HepG2 (cell line): Measurements from ENCODE around the gene MYO5B. TPM values are rescaled to one million over a fixed set of nuclear protein-coding genes. Genes with fewer than 3 reads are reported as not detected.
A peak's percentile ranks its signal among the peaks of the same experiment; 100 is the strongest.

ENCODE experiments used
- BCL3 ChIP-seq: sonication (generic); formaldehyde crosslinking; IDR thresholded peaks from 2 replicates; pipeline ENCODE4 v1.5.1; 2020; ENCODE audit warnings: mild to moderate bottlenecking, missing genetic modification reagents, moderate library complexity
- BORCS8-MEF2B ChIP-seq: sonication (generic); formaldehyde crosslinking; IDR thresholded peaks from 2 replicates; pipeline ENCODE4 v1.8.0; 2022; ENCODE audit warnings: mild to moderate bottlenecking, missing genetic modification reagents
- CREB1 ChIP-seq, 2 experiments: fragments of 450-650 bp in 1 of 2; IDR thresholded peaks; 2 replicates each; pipeline ENCODE4 v1.6.1; 2016 to 2017; ENCODE audit warnings: control low read depth in 1 of 2, mild to moderate bottlenecking in 1 of 2, missing compliant biosample characterization in 1 of 2, missing genetic modification characterization in 1 of 2
- CREBL2 ChIP-seq: sonication (generic); formaldehyde crosslinking; IDR thresholded peaks from 2 replicates; pipeline ENCODE4 v1.8.1; 2023; ENCODE audit warnings: missing genetic modification reagents, mild to moderate bottlenecking, borderline replicate concordance
- E2F1 ChIP-seq: sonication (generic); formaldehyde crosslinking; IDR thresholded peaks from 2 replicates; pipeline ENCODE4 v1.5.0; 2020; ENCODE audit warnings: missing genetic modification reagents
- E2F2 ChIP-seq: sonication (generic); formaldehyde crosslinking; IDR thresholded peaks from 2 replicates; pipeline ENCODE4 v1.4.0; 2020; ENCODE audit warnings: missing genetic modification reagents, borderline replicate concordance
- EED ChIP-seq: sonication (generic); formaldehyde crosslinking; IDR thresholded peaks from 2 replicates; pipeline ENCODE4 v1.5.0; 2020; ENCODE audit warnings: mild to moderate bottlenecking, missing genetic modification reagents
- HOXA5 ChIP-seq: sonication (generic); formaldehyde crosslinking; IDR thresholded peaks from 2 replicates; pipeline ENCODE4 v1.4.0; 2020; ENCODE audit warnings: missing genetic modification reagents
- NCOA2 ChIP-seq: sonication (generic); formaldehyde crosslinking; IDR thresholded peaks from 2 replicates; pipeline ENCODE4 v1.8.0; 2022; ENCODE audit warnings: inconsistent platforms
- NFYC ChIP-seq: IDR thresholded peaks from 2 replicates; pipeline ENCODE4 v1.6.1; 2016; ENCODE audit warnings: missing genetic modification reagents, missing compliant biosample characterization
- POLR2AphosphoS2 ChIP-seq: IDR thresholded peaks from 2 replicates; pipeline ENCODE4 v1.6.1; 2011; ENCODE audit warnings: low read depth, low read length, improper control_type of control experiment
- SIN3B ChIP-seq: fragments of 150-350 bp; IDR thresholded peaks from 2 replicates; pipeline ENCODE4 v1.6.1; 2014; ENCODE audit warnings: low read length
- TEAD2 ChIP-seq: sonication (generic); formaldehyde crosslinking; IDR thresholded peaks from 2 replicates; pipeline ENCODE4 v1.9.0; 2021; ENCODE audit warnings: missing genetic modification reagents
- TRAFD1 ChIP-seq: sonication (generic); formaldehyde crosslinking; IDR thresholded peaks from 2 replicates; pipeline ENCODE4 v1.5.1; 2020; ENCODE audit warnings: missing genetic modification reagents, mild to moderate bottlenecking, borderline replicate concordance
- ZKSCAN1 ChIP-seq: fragments of 150-350 bp; IDR thresholded peaks from 2 replicates; pipeline ENCODE4 v1.6.1; 2014; ENCODE audit warnings: low read length
- ZNF383 ChIP-seq: sonication (generic); formaldehyde crosslinking; IDR thresholded peaks from 2 replicates; pipeline ENCODE4 v1.4.0; 2020; ENCODE audit warnings: missing genetic modification reagents, mild to moderate bottlenecking, borderline replicate concordance
- ZNF414 ChIP-seq: sonication (generic); formaldehyde crosslinking; IDR thresholded peaks from 2 replicates; pipeline ENCODE4 v1.5.0; 2020; ENCODE audit warnings: missing genetic modification reagents
- ZNF496 ChIP-seq: sonication (generic); formaldehyde crosslinking; IDR thresholded peaks from 2 replicates; pipeline ENCODE4 v1.8.1; 2023; ENCODE audit warnings: mild to moderate bottlenecking, moderate library complexity, missing genetic modification reagents; ENCODE audit not compliant: insufficient replicate concordance
- ZNF644 ChIP-seq: IDR thresholded peaks from 2 replicates; pipeline ENCODE4 v1.6.1; 2016; ENCODE audit warnings: low read depth
- ZNF784 ChIP-seq: sonication (generic); formaldehyde crosslinking; IDR thresholded peaks from 2 replicates; pipeline ENCODE4 v1.5.1; 2020; ENCODE audit warnings: missing genetic modification reagents, mild to moderate bottlenecking, borderline replicate concordance
- polyA plus RNA-seq, 8 experiments: library from polyadenylated mRNA; depleted of rRNA in 3 of 8; stranded (reverse) in 7 of 8; unstranded in 1 of 8; fragments of >200 nt; fragmentation: Illumina TruSeq in 4 of 8; extraction: Trizol in 4 of 8; gene quantifications; 2 replicates each; pipeline versions ENCODE4 v1.2.1 to v1.2.3, GENCODE V29; 2011 to 2016; ENCODE audit warnings: low read depth in 4 of 8, missing spikeins in 1 of 8, mixed read lengths in 1 of 8; ENCODE audit not compliant: insufficient read depth in 1 of 8
- total RNA-seq, 5 experiments: library from RNA; depleted of rRNA; stranded (reverse); fragments of >200 nt; fragmentation: Illumina TruSeq; extraction: Trizol; gene quantifications; 2 replicates each; pipeline ENCODE4 v1.2.3, GENCODE V29; 2016; ENCODE audit warnings: low read depth in 1 of 5

The MYO5B gene
- total and polyA plus RNA-seq, 2 of the 13 experiments (the other 11 are each of a cell fraction or from before 2014, with no cell fraction given) = 13.1 to 24.0 TPM

GRCh38 chr18:49813319-49814146 lies 381.4 kb downstream of the MYO5B start, which contains the start of gene ACAA2 (continued):
- TF ChIP-seq SIN3B (no peak), CREBL2 (CRISPR knock-in tag) (no peak), TEAD2 (CRISPR knock-in tag) (no peak), ZNF784 (CRISPR knock-in tag) (no peak), ZNF496 (CRISPR knock-in tag) (no peak), ZNF644 (no peak), ZNF414 (CRISPR knock-in tag) (peak; percentile 17; the same call in 1 of the 2 replicates), NFYC (CRISPR knock-in tag) (no peak), E2F1 (no peak; the same call in 1 of the 2 replicates), CREB1 (IDR thresholded peaks at IDR 0.05) (no peak), CREB1 (CRISPR knock-in tag; IDR thresholded peaks at IDR 0.05) (no peak), NCOA2 (CRISPR knock-in tag) (no peak), E2F2 (peak; percentile 17; the same call in 1 of the 2 replicates), EED (CRISPR knock-in tag) (no peak), TRAFD1 (CRISPR knock-in tag) (no peak; the same call in 1 of the 2 replicates), BORCS8-MEF2B (no peak), POLR2AphosphoS2 (no peak), ZNF383 (CRISPR knock-in tag) (no peak), ZKSCAN1 (no peak), BCL3 (CRISPR knock-in tag) (0 out of 2 replicates have a peak, but pooled peaks have one; percentile 18), HOXA5 (CRISPR knock-in tag) (peak; percentile 69; the same call in 1 of the 2 replicates)
